ENCODE measurements around the gene ZNF311.
"Not testable (repeated sequence)": the region's sequence is repeated elsewhere in the genome, so short reads cannot be mapped to it uniquely, and the experiment has no call there.

DNA sequence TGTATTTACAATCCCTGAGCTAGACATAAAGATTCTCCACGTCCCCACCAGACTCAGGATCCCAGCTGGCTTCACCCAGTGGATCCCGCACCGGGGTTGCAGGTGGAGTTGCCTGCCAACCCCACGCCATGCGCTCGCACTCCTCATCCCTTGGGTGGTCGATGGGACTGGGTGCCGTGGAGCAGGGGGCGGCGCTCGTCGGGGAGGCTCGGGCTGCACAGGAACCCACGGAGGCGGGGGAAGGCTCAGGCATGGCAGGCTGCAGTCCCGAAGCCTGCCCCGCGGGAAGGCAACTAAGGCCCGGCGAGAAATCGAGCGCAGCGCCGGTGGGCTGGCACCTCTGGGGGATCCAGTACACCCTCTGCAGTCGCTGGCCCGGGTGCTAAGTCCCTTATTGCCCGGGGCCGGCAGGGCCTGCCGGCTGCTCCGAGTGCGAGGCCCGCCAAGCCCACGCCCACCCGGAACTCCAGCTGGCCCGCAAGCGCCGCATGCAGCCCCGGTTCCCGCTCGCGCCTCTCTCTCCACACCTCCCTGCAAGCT is 55.4 kb downstream of the ZNF311 start:
- TF ChIP-seq, protein P1, sequence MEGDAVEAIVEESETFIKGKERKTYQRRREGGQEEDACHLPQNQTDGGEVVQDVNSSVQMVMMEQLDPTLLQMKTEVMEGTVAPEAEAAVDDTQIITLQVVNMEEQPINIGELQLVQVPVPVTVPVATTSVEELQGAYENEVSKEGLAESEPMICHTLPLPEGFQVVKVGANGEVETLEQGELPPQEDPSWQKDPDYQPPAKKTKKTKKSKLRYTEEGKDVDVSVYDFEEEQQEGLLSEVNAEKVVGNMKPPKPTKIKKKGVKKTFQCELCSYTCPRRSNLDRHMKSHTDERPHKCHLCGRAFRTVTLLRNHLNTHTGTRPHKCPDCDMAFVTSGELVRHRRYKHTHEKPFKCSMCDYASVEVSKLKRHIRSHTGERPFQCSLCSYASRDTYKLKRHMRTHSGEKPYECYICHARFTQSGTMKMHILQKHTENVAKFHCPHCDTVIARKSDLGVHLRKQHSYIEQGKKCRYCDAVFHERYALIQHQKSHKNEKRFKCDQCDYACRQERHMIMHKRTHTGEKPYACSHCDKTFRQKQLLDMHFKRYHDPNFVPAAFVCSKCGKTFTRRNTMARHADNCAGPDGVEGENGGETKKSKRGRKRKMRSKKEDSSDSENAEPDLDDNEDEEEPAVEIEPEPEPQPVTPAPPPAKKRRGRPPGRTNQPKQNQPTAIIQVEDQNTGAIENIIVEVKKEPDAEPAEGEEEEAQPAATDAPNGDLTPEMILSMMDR (IDR thresholded peaks at IDR 0.05), result not testable (repeated sequence)
- not testable (repeated sequence) for TF ChIP-seq POLR2A (IDR thresholded peaks at IDR 0.05)
